GM18505 (cell line): ENCODE results near the gene SLC10A4.
"Not testable (repeated sequence)": the region's sequence is repeated elsewhere in the genome, so short reads cannot be mapped to it uniquely, and the experiment has no call there.

Source experiments
- ATAC-seq: cut with Tn5 transposase; IDR thresholded peaks from one replicate; pipeline ENCODE4 v1.9.1; 2021; ENCODE audit not compliant: unreplicated experiment
- POLR2A ChIP-seq: IDR thresholded peaks from 4 replicates; pipeline ENCODE4 v1.6.1; 2011; ENCODE audit warnings: borderline replicate concordance; ENCODE audit not compliant: insufficient read depth, insufficient read length; ENCODE audit errors: extremely low read depth

Gene SLC10A4

GRCh38 chr4:48483006-48483776 lies at the start of gene SLC10A4:
TSS of gene SLC10A4 (plus strand) at chr4:48483343. CDS start at chr4:48483562, 219 bp downstream.
- no peak for TF ChIP-seq POLR2A
- ATAC-seq = no peak

GRCh38 chr4:48436318-48436717 lies 46.8 kb upstream of the SLC10A4 start:
- no peak for TF ChIP-seq POLR2A
- ATAC-seq = no peak

GRCh38 chr4:48439988-48440387 lies 43.2 kb upstream of the SLC10A4 start:
- no peak for ATAC-seq
- TF ChIP-seq POLR2A = no peak

- not testable (repeated sequence) for ATAC-seq
Measured at GRCh38 chr4:48440914-48441313, 42.2 kb upstream of the SLC10A4 start.

- no peak for ATAC-seq
Measured at GRCh38 chr4:48445704-48446103, 37.4 kb upstream of the SLC10A4 start.

GRCh38 chr4:48446642-48447041 lies 36.5 kb upstream of the SLC10A4 start:
- ATAC-seq = no peak
- TF ChIP-seq POLR2A = no peak

More at GRCh38 chr4:48445704-48446103, 37.4 kb upstream of the SLC10A4 start:
- no peak for TF ChIP-seq POLR2A

- TF ChIP-seq POLR2A = no peak
- no peak for ATAC-seq
Measured at GRCh38 chr4:48449151-48449550, 34.0 kb upstream of the SLC10A4 start.

- no peak for ATAC-seq
- no peak for TF ChIP-seq POLR2A
Measured at GRCh38 chr4:48450740-48451139, 32.4 kb upstream of the SLC10A4 start.

- not testable (repeated sequence) for ATAC-seq
Measured at GRCh38 chr4:48451656-48452055, 31.5 kb upstream of the SLC10A4 start.

GRCh38 chr4:48454591-48454990 lies 28.6 kb upstream of the SLC10A4 start:
- TF ChIP-seq POLR2A = no peak
- no peak for ATAC-seq

GRCh38 chr4:48461000-48461399 lies 22.1 kb upstream of the SLC10A4 start:
- ATAC-seq = no peak
- TF ChIP-seq POLR2A = no peak

GRCh38 chr4:48462363-48462762 lies 20.8 kb upstream of the SLC10A4 start:
- ATAC-seq = no peak
- TF ChIP-seq POLR2A = no peak

- TF ChIP-seq POLR2A = no peak
- ATAC-seq = no peak
Measured at GRCh38 chr4:48467442-48467841, 15.7 kb upstream of the SLC10A4 start.

GRCh38 chr4:48467891-48468290 lies 15.3 kb upstream of the SLC10A4 start:
- no peak for ATAC-seq
- no peak for TF ChIP-seq POLR2A

- no peak for ATAC-seq
- no peak for TF ChIP-seq POLR2A
Measured at GRCh38 chr4:48470137-48470536, 13.0 kb upstream of the SLC10A4 start.
